KG1 (cell line): ENCODE results near the gene ASIP.
A peak's percentile ranks its signal among the peaks of the same experiment; 100 is the strongest.
"Not testable (repeated sequence)": the region's sequence is repeated elsewhere in the genome, so short reads cannot be mapped to it uniquely, and the experiment has no call there.

Source experiments
- DNase-seq: peaks from one replicate; lab custom pipeline; 2025; lab: John Stamatoyannopoulos, UW

Gene ASIP

GRCh38 chr20:34285450-34285849 is 44.2 kb downstream of the ASIP start:
- no peak for DNase-seq

GRCh38 chr20:34287500-34287899 is 46.3 kb downstream of the ASIP start:
- DNase-seq = not testable (repeated sequence)

GRCh38 chr20:34290471-34290870 is 49.2 kb downstream of the ASIP start:
- no peak for DNase-seq

- no peak for DNase-seq
Observed at GRCh38 chr20:34292496-34292895, 51.3 kb downstream of the ASIP start.

- no peak for DNase-seq
Observed at GRCh38 chr20:34293119-34293518, 51.9 kb downstream of the ASIP start.

GRCh38 chr20:34293589-34293988 is 52.4 kb downstream of the ASIP start:
- no peak for DNase-seq

- no peak for DNase-seq
Observed at GRCh38 chr20:34294563-34294962, 53.3 kb downstream of the ASIP start.

GRCh38 chr20:34295284-34295683 is 54.1 kb downstream of the ASIP start:
- no peak for DNase-seq

- no peak for DNase-seq
Observed at GRCh38 chr20:34296468-34296867, 55.2 kb downstream of the ASIP start.

GRCh38 chr20:34298294-34298784 is 57.1 kb downstream of the ASIP start:
- not testable (repeated sequence) for DNase-seq

GRCh38 chr20:34299556-34300255 is 58.5 kb downstream of the ASIP start:
- DNase-seq = no peak

GRCh38 chr20:34300256-34300806 is 59.1 kb downstream of the ASIP start:
- no peak for DNase-seq

- no peak for DNase-seq
Observed at GRCh38 chr20:34300809-34301586, 59.8 kb downstream of the ASIP start.

GRCh38 chr20:34301587-34302311 is 60.5 kb downstream of the ASIP start:
- no peak for DNase-seq

GRCh38 chr20:34302312-34302722 is 61.1 kb downstream of the ASIP start:
- DNase-seq = no peak

GRCh38 chr20:34302723-34303533 is 61.7 kb downstream of the ASIP start, which contains the start of gene AHCY:
Gene AHCY, minus strand, starts transcription at chr20:34303355. Its CDS starts 85 bp downstream, at chr20:34303270.
- DNase-seq = peak; percentile 94

- no peak for DNase-seq
Observed at GRCh38 chr20:34305333-34306230, 64.4 kb downstream of the ASIP start.

- no peak for DNase-seq
Observed at GRCh38 chr20:34309691-34310090, 68.5 kb downstream of the ASIP start.

- DNase-seq = no peak
Observed at GRCh38 chr20:34310481-34311117, 69.4 kb downstream of the ASIP start.
